ENCODE results near the gene ETDA.
A peak's percentile ranks its signal among the peaks of the same experiment; 100 is the strongest.
"Not testable (repeated sequence)": the region's sequence is repeated elsewhere in the genome, so short reads cannot be mapped to it uniquely, and the experiment has no call there.

The ETDA gene

DNA sequence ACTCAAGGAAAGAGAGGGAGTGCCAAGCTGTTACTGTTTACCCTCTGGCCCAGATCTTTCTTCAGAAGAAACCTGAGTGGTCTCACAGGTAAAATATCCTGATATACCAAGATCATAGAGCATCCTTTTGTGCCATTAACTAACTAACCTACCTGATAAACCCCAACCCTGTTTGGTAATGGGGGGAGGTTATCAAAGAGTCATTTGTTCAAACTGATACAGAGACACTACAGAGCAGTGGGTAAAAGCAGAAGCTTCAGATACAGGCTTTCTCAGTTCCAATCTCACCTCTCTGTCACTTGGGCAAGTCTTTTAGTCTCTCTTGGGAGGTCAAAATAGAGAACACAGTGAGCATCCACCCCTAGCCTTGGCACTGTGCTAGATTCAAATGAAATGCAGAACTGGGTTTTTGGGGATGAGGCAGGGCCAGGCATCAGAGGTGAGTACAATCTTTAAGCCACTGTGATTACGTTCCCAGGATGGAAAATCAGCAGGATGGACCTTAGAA lies at the start of gene ETDA:
Gene ETDA, plus strand, starts transcription at position 51 of the 508 bp plus-strand sequence. CDS start 1,216 bp downstream, outside the sequence.
- not testable (repeated sequence) for DNase-seq (ENCODE audit: low read depth in 2 of 2)

DNA sequence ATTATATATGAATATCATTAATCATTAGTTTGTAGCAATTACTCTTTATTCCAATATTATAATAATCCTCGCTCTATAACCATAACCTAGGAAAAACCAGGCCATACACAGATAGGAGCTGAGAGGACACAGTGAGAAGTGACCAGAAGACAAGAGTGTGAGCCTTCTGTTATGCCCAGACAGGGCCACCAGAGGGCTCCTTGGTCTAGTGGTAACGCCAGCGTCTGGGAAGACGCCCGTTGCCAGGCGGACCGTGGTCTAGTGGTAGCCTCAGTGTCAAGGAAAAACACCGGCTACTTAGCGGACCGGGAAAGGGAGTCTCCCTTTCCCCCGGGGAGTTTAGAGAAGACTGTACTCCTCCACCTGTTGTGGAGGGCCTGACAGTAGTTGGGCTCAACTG lies 45.4 kb upstream of the ETDA start:
- not testable (repeated sequence) for DNase-seq (ENCODE audit: low read depth in 2 of 2)

DNA sequence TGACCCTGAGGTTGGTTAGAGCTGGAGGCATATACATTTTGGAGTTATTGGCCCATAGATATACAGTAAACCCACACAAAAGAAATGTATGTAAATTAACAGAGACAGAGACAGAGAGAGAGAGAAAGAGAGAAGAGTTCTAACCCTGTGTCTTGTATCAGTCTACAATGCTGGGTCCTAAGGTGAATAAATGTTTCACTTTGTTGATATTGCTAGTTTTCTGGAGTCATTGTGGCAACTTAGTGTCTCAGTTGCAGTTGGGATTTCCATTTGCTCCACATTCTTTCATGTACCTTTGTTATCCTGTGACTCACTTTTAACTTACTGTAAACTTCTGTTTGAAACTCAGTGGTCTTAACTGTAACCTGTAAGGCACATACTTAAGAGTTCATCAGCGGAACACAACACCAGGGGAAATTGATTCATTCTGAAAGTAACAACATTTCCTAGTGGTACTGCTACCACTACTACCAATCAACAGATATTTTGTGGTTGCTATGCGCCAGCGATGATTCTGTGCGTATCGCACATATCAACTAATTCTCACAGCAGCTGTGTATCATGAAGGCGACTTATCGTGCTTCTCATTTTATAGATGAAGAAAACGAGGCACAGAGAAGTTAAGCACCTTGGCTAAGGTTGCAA lies 38.5 kb upstream of the ETDA start:
- DNase-seq (ENCODE audit: low read depth in 2 of 2) = no peak

DNA sequence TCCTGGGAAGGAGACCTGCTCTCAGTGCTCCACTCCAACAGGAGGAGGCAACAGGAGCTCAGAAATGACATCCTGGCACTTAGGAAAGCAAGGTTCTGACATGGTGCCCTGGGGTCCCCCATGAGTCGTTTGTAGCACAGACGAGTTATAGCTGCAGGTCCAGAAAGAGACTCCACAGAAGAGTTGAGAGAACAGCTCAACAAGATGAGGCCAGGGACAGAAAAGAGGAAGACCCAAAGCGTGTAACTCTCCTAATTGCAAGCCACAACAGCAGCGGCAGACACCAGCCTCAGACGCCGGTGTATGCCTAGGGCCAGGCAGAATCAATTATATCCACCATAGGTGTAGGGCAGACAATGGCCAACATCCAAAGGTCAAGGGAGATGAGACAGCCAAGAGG lies 5.9 kb upstream of the ETDA start:
- not testable (repeated sequence) for DNase-seq (ENCODE audit: low read depth in 2 of 2)

DNA sequence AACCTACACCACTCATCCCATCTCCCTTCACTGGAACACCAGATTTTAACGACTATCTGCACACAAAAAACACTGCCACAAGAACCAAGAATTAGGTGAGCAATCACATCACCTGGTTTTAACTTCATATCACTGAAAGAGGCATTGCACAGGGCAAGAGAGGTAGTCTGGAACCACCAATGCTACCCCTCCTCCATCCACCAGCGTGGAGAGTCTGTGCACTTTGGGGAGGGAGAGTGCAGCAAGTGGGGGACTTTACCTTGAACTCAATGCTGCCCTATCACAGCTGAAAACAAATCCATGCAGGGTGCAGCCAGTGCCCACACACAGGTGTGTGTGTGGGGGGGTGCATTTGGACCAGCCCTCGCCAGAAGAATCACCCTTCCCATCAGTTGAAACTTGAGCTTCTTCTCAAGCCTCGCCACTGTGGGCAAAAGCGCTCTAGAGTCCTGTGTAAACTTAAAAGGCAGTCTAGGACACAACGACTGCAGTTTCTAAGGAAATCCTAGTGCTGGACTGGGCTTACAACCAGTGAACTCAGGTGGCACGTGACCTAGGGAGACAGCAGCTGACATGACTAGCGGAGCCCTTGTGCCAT lies 4.3 kb downstream of the ETDA start:
- not testable (repeated sequence) for DNase-seq (ENCODE audit: low read depth in 2 of 2)

DNA sequence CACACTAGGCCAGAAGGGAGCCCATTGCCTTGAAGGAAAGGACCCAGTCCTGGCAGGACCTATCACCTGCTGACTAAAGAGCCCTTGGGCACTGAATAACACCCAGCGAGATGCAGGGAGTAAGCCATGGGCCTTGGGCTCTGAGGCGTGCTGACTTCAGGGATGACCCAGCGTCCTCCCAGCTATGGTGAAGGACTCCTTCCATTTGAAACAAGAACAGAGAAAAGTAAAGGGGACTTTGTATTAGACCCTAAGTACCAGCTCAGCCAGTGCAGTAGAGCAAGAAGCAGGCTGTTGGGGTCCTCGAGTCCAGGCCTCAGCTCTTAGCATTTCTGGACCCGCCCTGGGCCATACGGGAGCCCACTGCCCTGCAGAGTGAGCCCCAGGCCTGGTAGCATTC lies 5.1 kb downstream of the ETDA start:
- no peak for DNase-seq (ENCODE audit: low read depth in 2 of 2)

DNA sequence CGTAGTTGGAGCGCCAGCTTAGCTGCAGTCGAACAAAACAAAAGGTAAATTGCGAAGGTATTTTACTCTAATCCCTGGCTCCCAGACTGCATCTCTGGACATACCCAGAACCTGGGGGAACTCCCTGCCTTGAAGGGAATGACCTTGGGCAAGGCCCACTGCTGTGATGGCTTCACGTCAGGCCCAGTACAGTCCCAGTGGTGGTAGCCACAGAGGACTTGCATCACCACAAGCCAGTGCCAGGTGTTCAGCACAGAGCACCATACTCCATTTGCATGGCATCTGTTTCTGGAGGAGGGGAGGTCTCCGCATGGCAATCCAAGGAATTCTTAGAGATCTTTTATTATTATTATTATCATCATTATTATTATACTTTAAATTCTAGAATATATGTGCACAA lies 5.6 kb downstream of the ETDA start:
- DNase-seq (ENCODE audit: low read depth in 2 of 2) = no peak

DNA sequence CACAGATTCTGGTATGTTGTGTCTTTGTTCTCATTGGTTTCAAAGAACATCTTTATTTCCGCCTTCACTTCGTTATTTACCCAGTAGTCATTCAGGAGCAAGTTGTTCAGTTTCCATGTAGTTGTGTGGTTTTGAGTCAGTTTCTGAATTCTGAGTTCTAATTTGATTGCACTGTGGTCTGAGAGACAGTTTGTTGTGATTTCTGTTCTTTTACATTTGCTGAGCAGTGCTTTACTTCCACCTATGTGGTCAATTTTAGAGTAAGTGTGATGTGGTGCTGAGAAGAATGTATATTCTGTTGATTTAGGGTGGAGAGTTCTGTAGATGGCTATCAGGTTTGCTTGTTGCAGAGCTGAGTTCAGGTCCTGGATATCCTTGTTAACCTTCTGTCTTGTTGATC lies 9.1 kb downstream of the ETDA start:
- DNase-seq (ENCODE audit: low read depth in 2 of 2) = not testable (repeated sequence)

DNA sequence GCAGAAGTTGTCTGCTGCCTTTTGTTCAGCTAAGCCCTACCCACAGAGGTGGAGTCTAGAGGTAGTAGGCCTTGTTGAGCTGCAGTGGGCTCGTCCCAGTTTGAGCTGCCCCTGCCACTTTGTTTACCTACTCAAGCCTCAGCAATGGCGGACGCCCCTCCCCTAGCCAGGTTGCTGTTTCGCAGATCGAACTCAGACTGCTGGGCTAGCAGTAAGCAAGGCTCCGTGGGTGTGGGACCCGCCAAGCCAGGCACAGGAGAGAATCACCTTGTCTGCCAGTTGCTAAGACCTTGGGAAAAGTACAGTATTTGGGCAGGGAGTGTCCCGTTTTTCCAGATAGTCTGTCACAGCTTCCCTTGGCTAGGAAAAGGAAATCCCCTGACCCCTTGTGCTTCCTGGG lies 11.5 kb downstream of the ETDA start:
- DNase-seq (ENCODE audit: low read depth in 2 of 2) = not testable (repeated sequence)

DNA sequence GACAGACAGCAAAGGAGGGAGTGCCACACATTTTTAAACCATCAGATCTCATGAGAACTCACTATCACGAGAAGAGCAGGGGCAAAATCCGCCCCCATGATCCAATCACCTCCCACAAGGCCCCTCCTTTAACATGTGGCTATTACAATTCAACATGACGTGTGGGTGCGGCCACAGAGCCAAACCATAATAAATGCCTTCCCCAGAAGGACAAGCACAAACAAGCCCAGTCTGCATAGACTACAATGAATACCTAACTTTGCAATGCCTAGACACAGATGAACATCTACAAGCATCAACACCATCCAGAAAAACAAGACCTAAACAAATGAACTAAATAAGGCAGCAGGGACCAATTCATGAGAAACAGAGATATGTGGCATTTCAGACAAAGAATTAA lies 12.3 kb downstream of the ETDA start:
- DNase-seq (ENCODE audit: low read depth in 2 of 2) = no peak

DNA sequence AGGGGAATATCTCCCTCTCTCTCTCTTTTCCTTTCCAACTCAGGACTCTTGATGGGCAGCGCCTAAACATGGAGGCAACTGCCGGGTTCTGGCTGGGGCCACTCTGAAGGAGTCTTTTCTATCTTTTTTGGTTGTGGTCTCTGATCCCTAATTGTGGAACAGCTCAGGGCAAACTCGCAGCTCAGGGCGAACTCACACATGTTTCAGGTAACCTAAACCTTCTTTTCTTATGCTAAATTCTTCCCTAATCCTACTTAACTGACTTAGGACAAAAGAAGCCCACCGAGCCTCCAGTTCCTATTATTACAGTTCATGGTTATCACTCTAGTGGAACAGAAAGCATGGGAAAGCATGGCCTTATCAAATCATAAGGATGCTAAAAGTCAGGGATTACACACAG lies 21.3 kb downstream of the ETDA start:
- DNase-seq (ENCODE audit: low read depth in 2 of 2) = no peak

DNA sequence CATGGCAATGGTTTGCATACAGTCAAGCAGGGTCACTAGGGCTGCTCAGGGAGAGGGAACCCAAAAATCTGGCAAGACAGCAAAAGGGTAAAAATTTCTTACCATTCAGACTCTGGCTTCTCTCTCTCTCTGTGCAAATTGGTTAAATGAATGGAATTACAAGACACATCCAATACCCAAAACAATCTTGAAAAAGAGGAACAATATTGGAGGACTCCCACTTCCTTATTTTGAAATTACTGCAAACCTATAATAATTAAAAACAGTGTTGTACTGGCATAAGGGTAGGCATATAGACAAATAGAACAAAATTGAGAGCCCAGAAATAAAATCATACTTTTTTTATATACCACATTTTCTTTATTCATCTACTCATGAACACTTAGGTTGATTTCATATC lies 24.1 kb downstream of the ETDA start:
- DNase-seq (ENCODE audit: low read depth in 2 of 2) = no peak

DNA sequence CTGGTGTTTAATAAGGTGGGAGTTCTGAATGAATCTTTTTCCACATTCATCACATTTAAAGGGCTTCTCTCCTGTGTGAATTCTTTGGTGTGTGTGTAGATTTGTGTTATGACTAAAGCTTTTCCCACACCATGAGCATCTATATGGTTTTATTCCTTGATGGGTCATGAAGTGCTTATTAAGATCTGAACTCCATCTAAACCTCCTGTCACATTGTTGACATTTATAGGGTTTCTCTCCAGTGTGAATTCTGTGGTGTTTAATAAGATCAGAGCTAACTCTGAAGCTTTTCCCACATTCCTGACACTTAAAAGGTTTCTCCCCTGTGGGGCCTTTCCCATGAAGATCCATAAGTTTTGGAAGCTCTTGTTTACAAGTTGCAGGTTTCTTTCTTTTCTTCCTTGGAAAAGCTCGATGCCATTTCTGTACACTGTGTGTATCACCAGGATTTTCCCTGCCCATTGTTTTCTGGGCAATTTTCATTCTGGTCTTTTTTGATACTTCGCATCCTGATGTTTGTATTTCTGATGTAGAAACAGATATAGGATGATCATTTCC lies 35.5 kb downstream of the ETDA start:
- DNase-seq (ENCODE audit: low read depth in 2 of 2) = no peak

DNA sequence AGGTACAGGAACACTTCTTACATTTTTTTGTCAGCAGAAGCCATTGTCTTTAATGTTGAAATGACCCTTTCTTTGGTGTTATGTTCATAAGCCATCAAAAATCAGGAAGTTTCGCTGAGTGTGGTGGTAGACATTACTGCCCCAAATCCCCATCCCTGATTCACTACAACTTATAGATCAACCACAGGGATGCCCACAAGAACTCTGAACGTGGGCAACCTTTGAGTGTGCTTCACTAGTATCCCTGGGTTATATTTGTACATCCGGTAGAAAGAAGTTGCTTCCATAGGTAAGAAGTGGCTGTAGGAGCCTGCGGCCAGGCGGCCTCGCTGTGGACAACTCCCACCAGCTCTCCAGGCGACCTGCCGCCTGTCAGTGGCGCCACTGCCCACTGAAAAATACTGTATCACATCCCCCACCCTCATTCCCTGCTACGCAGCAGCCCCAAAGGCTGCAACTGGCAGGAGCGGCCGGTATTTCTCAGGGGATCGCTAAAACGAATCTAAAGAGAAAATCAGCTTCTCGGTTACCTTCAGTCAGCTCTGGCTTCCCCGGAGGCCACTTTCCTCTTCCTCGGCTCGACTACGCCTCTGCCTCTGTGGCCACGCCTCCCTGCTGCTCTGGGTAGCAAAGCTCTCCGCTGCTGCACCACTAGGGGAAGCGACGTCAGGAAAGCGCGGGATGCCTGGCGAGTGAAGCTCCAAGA lies 43.5 kb downstream of the ETDA start:
- DNase-seq (ENCODE audit: low read depth in 2 of 2) = peak; percentile 8 to 33

DNA sequence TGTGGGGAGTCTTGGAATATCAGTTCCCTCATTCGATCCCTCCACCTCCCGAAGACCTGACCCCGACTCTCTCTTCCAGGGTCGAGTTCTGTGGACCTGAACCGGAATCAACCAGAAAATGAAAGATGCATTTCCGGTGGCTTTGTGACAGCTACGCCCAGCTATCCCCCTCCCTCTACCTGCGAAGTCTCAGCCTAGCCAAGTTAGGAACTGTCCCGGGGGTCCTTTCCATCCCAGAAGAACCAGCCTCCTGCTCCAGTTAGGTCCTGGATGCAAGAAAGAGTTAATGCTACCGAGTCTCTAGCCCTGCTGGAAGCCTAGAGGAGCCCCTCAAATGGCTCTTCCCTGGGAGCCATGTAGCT lies 44.1 kb downstream of the ETDA start:
- no peak for DNase-seq (ENCODE audit: low read depth in 2 of 2)

DNA sequence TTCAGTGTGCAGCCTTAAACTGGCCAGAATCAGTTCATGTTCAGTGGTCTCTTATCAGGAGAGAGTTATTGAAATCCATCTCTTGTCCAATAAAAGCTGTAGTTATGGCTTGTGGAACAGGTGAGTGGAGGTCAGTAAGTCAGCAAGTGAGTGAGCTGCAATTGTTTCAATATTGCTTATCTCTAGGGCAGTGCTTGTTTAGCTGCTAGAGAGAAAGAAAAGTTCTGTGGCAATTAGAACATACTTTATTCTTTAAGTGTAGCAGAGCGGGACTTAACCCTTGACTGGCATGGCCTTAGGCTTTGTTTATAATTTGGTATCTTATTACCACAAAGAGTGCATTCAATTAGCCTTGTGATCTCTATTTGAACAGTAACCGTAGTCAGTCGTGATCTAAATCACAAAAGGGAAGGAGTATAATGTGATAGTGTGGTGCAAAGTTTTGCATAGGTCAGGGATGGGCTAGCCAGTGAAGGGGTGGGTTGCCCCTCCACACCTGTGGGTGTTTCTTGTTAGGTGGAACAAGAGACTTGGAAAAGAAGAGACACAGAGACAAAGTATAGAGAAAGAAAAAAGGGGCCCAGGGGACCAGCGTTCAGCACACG lies 50.5 kb downstream of the ETDA start:
- no peak for DNase-seq (ENCODE audit: low read depth in 2 of 2)
